ENCODE results near the gene ATG2A.

The ATG2A gene

GRCh38 chr11:64900263-64900678 lies 16.7 kb downstream of the ATG2A start:
- Histone ChIP-seq H3K27me3 (ENCODE audit: insufficient read depth, poor library complexity, severe bottlenecking) (no peaks in the 10 kb centered on the region), H3K27ac (replicated peaks) (no peak overlapping the region), H3K4me3 (replicated peaks; ENCODE audit: insufficient read depth, low read length) (no peak overlapping the region)
- no peak for DNase-seq (ENCODE audit: low read depth in 1 of 2, low spot score in 1 of 2)
- TF ChIP-seq POLR2AphosphoS5 (IDR thresholded peaks at IDR 0.05; ENCODE audit: low read depth) (no peak), REST (IDR thresholded peaks at IDR 0.05; ENCODE audit: insufficient replicate concordance, low read depth) (no peak), CTCF (IDR thresholded peaks at IDR 0.05; ENCODE audit: insufficient read depth, low read length) (no peak), GABPA (IDR thresholded peaks at IDR 0.05; ENCODE audit: low read depth) (no peak), SPI1 (IDR thresholded peaks at IDR 0.05; ENCODE audit: borderline replicate concordance, low read depth) (no peak)

- no peak overlapping the region for H3K4me3 ChIP-seq (replicated peaks; ENCODE audit: insufficient read depth, low read length)
- H3K27ac ChIP-seq (replicated peaks) = no peak overlapping the region
- no peak for DNase-seq (ENCODE audit: low read depth in 1 of 2, low spot score in 1 of 2)
- no peaks in the 10 kb centered on the region for H3K27me3 ChIP-seq (ENCODE audit: insufficient read depth, poor library complexity, severe bottlenecking)
- TF ChIP-seq CTCF (IDR thresholded peaks at IDR 0.05; ENCODE audit: insufficient read depth, low read length) (no peak), REST (IDR thresholded peaks at IDR 0.05; ENCODE audit: insufficient replicate concordance, low read depth) (no peak), POLR2AphosphoS5 (IDR thresholded peaks at IDR 0.05; ENCODE audit: low read depth) (no peak), SPI1 (IDR thresholded peaks at IDR 0.05; ENCODE audit: borderline replicate concordance, low read depth) (no peak), GABPA (IDR thresholded peaks at IDR 0.05; ENCODE audit: low read depth) (no peak)
Observed at GRCh38 chr11:64898541-64898940, 18.5 kb downstream of the ATG2A start.

- DNase-seq (ENCODE audit: low read depth in 1 of 2, low spot score in 1 of 2) = no peak
- H3K27ac ChIP-seq (replicated peaks) = no peak overlapping the region
- no peaks in the 10 kb centered on the region for H3K27me3 ChIP-seq (ENCODE audit: insufficient read depth, poor library complexity, severe bottlenecking)
- H3K4me3 ChIP-seq (replicated peaks; ENCODE audit: insufficient read depth, low read length) = no peak overlapping the region
- TF ChIP-seq GABPA (IDR thresholded peaks at IDR 0.05; ENCODE audit: low read depth) (no peak), SPI1 (IDR thresholded peaks at IDR 0.05; ENCODE audit: borderline replicate concordance, low read depth) (no peak), POLR2AphosphoS5 (IDR thresholded peaks at IDR 0.05; ENCODE audit: low read depth) (no peak), REST (IDR thresholded peaks at IDR 0.05; ENCODE audit: insufficient replicate concordance, low read depth) (no peak), CTCF (IDR thresholded peaks at IDR 0.05; ENCODE audit: insufficient read depth, low read length) (no peak)
Observed at GRCh38 chr11:64898076-64898445, 18.9 kb downstream of the ATG2A start.

All from HL-60 (cell line).